ENCODE data around the gene STRADA. TPM values are rescaled to one million over a fixed set of nuclear protein-coding genes. Genes with fewer than 3 reads are reported as not detected.

The STRADA gene
- total and polyA plus RNA-seq, 2 experiments from 2014 or later = 18.0 to 28.8 TPM

DNA sequence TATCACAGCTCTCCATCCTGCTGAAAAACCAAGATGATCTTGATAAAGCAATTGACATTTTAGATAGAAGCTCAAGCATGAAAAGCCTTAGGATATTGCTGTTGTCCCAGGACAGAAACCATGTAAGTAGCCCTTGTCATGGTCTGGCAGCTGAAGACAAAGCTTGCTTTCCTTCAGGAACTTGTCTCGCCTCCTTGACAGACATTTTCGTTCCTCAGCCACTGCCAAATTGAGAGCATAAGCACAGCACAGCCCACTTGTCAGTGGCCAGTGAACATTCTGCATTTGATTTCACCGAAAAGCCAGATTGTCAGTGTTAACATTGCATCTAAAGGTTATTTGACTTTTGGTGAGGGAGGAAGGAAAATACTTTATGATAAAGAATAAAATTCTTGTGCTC is 83.8 kb downstream of the STRADA start (continued):
- TF ChIP-seq EZH2 (IDR thresholded peaks at IDR 0.05; ENCODE audit: low read depth, unreplicated experiment) (no peak), STAT1 (IDR thresholded peaks at IDR 0.05; ENCODE audit: unreplicated experiment) (no peak), CTCF (conservative IDR thresholded peaks at IDR 0.05; ENCODE audit: low read depth in 2 of 2) (no peak), ZNF114 (CRISPR knock-in tag; IDR thresholded peaks at IDR 0.05) (no peak), ZNF331 (CRISPR knock-in tag; IDR thresholded peaks at IDR 0.05; ENCODE audit: low read depth) (no peak), POLR2AphosphoS5 (IDR thresholded peaks at IDR 0.05; ENCODE audit: low read depth) (no peak), JUNB (IDR thresholded peaks at IDR 0.05; ENCODE audit: unreplicated experiment) (no peak)

DNA sequence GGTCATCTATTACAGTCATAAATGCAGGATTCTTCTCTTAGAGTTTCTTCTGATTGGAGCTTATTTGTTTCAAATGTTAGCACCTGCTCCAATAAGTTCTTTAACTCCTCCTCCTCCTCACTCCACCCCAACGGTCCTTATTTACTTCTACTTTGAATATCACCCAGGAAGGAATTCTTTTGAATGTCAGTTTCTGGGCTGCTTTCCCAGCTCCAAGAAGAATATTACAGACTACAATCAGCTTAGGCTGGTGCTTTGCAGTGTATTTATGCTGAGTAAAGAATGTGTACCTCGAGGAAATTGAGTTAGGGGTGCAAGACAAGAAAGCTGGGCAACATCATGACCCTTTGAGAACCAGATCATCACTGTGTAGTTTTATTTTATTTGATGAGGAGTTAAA is 88.5 kb downstream of the STRADA start:
- no peak for ATAC-seq
- H3K36me3 Mint-ChIP-seq (ENCODE audit: low read depth) = peaks cover 11% of the 10 kb centered on the region; the same call in 2 of the 3 replicates
- TF ChIP-seq, protein P1, sequence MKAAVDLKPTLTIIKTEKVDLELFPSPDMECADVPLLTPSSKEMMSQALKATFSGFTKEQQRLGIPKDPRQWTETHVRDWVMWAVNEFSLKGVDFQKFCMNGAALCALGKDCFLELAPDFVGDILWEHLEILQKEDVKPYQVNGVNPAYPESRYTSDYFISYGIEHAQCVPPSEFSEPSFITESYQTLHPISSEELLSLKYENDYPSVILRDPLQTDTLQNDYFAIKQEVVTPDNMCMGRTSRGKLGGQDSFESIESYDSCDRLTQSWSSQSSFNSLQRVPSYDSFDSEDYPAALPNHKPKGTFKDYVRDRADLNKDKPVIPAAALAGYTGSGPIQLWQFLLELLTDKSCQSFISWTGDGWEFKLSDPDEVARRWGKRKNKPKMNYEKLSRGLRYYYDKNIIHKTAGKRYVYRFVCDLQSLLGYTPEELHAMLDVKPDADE (IDR thresholded peaks at IDR 0.05) = no peak
- TF ChIP-seq POLR2AphosphoS5 (IDR thresholded peaks at IDR 0.05; ENCODE audit: low read depth) (no peak), ZNF462 (CRISPR knock-in tag; IDR thresholded peaks at IDR 0.05) (no peak), STAT1 (IDR thresholded peaks at IDR 0.05; ENCODE audit: unreplicated experiment) (no peak), CTCF (conservative IDR thresholded peaks at IDR 0.05; ENCODE audit: low read depth in 2 of 2) (no peak), CREB1 (CRISPR knock-in tag; IDR thresholded peaks at IDR 0.05; ENCODE audit: low read depth) (no peak), NANOG (IDR thresholded peaks at IDR 0.05; ENCODE audit: borderline replicate concordance) (no peak), ZNF114 (CRISPR knock-in tag; IDR thresholded peaks at IDR 0.05) (no peak)

More for the DNA sequence above, 88.5 kb downstream of the STRADA start:
- H3K27me3 ChIP-seq (ENCODE audit: insufficient read depth) = no peaks in the 10 kb centered on the region
- no peak overlapping the region for H3K27ac ChIP-seq (ENCODE audit: low read depth)
- DNase-seq (ENCODE audit: low spot score) = no peak
- H3K9me3 Mint-ChIP-seq = no peaks in the 10 kb centered on the region; the same call in 2 of the 3 replicates
- no peak overlapping the region for H2AFZ ChIP-seq
- H3K4me1 ChIP-seq (ENCODE audit: insufficient read depth) = peaks cover 6% of the 10 kb centered on the region; the same call in 1 of the 2 replicates
- no peak overlapping the region for H3K4me3 Mint-ChIP-seq
- no peak overlapping the region for H3K4me3 ChIP-seq
- H3K79me2 ChIP-seq (replicated peaks; ENCODE audit: insufficient read depth) = 0 out of 2 replicates have a peak, but pooled peaks cover 6% of the 10 kb centered on the region
- H3K9me2 ChIP-seq (ENCODE audit: insufficient read depth) = no peaks in the 10 kb centered on the region
- no peaks in the 10 kb centered on the region for H3F3A ChIP-seq (replicated peaks; ENCODE audit: low read depth)
- H3K36me3 ChIP-seq (ENCODE audit: insufficient read depth) = 0 out of 2 replicates have a peak, but pooled peaks cover under 1% of the 10 kb centered on the region
- no peak overlapping the region for H3K27ac Mint-ChIP-seq
- H3K4me1 Mint-ChIP-seq = peaks cover 4% of the 10 kb centered on the region; the same call in 2 of the 3 replicates
- no peak overlapping the region for H3K4me2 ChIP-seq
- H3K27me3 Mint-ChIP-seq (ENCODE audit: insufficient read depth, low read depth, poor library complexity) = no peaks in the 10 kb centered on the region
- H4K20me1 ChIP-seq (replicated peaks; ENCODE audit: insufficient read depth) = no peaks in the 10 kb centered on the region; the same call in 1 of the 2 replicates
